ENCODE measurements around the gene SH2D5.

SH2D5 gene

DNA sequence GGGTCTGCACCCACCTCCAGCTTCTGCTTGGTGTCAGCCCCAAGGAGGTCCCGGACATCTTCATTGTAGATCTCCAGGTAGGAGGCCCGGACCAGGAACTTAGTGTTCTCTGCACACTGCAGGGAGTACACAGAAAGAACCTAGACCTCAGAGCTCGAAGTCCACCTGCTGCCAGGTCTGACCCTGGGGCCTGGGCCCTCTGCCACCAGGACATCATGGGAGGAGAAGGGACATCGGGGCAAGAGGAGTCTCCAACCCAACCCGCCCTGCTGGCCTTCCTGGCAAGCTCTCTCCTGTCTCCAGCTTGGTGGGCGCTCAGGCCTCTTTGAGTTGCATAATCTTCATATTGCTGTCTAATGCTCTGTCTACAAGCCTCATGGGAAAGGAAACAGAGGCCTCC is 19.1 kb downstream of the SH2D5 start:
- no peak for DNase-seq (ENCODE audit: low spot score)

DNA sequence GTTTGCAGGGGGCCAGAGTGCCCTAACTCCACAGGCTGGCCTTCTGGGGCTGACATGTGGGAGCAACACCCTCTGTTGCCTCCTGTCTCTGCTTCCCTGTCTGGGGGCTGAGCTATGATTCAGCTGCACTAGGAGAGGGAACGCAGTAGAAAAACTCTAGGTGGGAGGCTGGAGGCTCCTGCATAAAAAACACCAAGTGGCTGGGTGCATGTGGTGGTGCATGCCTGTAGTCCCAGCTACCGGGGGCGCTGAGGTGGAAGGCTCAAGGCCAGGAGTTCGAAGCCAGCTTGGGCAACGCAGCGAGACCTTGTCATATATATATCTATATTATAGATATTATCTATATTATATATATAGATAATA is 20.3 kb downstream of the SH2D5 start:
- no peak for DNase-seq (ENCODE audit: low spot score)

DNA sequence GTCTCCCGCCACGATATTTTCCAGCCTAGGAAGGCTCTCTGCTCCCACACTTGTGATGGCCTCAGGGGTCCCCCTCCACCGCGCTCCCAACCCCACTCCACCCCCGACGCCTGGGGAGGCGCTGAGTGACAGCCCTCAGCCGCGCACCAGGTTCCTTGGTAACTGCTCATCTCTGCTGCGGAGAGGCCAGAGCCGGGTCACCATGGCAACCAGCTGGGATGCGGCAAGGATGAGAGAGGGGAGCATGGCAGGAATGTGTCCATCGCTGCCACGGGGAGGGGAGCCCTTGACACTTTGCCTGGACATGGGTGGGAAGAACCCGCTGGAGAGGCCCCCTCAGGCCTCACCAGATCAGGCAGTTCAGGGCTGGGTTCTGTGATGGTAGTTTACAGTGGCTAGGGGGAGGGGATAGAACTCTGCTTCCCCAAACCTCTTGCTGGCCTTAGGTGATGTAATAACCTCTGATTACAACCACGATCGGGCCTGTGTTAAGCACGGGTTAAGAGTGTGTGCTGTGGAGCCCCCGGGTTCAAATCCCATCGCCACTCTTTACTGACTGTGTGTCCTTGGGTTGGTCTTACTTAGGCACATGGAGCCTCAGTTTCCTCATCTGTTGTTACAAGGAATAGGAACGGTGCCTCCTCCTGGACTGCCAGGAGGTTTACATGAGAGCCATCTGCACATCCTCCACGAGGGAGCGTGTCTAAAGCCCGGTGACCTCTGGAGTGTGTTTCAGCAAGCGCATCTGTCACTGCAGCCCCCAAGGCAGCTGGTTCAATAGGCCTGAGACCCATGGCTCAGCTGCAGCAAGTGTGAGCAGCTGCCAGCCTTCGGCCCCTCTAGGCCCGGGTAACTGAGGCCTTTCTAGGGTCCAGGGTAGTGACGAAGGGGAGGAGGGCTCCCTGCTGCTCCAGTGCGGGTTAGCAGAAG is 21.0 kb downstream of the SH2D5 start:
- DNase-seq (ENCODE audit: low spot score): no peak

DNA sequence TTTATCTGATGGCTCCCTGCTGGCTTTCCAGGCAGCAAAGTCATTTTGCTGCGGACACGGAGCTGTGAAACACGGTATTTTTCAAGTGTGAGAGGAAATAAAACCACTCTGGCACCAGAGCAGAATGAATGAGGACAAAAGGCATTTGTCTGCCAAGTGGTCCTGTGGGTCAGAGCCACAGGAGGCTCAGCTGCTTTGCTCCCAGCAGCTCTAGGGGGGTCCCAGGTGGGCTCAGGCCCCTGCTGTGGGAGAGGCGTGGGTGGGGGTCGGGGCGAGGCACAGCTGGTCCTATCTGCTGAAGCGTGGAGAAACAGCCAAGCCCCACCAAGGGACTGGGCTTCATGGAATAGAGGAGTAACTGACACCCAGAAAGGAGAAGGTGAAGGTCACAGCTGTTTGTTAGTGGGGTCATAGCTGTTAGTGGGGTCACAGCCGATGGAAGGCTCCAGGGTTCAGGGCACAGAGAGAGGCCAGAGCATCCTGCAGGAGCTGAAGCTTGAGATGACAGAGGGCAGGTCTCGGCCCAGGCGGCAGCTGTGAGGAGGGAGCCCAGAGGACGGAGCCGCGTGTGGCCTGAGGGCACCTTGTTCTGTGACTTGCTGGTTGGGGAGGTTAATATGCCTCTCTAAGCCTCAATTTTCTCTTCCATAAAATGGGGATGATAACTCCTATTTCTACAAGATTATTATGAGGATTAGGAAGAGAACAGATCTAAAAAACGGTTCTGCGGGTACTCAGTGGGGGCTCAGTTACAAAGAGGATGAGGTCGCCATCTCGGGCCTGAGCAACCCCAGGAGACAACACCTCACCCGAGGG is 21.8 kb downstream of the SH2D5 start:
- no peak for DNase-seq (ENCODE audit: low spot score)

DNA sequence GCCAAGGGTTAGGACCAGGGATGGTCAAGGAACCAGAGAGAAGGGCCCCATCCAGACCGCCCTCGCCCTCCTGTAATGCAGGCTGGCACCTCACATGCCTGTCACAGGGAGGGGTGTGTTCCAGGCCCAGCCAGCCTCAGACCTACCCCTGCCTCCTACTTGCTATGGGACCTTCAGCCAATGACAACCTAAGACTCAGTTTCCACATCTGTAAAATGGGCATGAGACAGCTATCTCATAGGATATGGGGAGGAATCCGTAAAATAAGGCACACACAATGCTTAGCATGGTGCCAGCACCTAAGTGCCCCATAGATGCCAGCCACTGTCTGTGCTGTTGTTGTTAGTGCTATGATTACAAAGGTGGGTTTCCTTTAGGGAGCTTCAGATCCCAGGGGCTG is 22.6 kb downstream of the SH2D5 start:
- DNase-seq (ENCODE audit: low spot score): no peak

DNA sequence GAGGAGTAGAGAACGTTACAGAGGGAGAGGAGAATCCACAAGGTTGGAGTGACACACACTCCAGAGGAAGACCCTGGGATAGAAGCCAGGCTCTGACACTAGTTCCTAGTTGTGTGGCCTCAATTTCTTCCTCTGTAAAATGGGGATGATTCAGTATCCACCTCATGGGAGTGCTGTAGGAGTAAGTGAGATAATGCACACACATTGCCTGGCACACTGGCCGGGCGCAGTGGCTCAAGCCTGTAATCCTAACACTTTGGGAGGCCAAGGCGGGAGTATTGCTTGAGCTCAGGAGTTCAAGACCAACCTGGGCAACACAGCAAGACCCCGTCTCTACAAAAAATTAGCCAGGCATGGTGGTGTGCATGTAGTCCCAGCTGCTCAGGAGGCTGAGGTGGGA is 23.6 kb downstream of the SH2D5 start:
- DNase-seq (ENCODE audit: low spot score): no peak

DNA sequence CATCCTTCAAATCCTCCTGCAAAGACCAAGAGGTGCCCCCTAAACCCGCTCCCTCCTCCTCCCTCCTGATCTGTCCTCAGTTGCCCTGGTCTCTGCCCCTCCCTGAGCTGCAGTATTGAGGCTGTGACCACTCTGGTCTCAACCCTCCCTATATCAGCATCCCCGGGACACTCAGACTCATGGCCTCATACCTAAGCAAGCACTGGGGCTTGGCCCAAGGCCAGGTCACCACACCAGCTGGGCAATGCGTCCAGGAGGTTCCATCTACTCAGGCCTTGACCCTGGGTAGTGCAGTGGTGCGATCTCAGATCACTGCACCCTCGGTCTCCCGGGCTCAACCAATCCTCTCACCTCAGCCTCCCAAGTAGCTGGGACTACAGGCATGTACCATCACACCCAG is 24.4 kb downstream of the SH2D5 start:
- no peak for DNase-seq (ENCODE audit: low spot score)

DNA sequence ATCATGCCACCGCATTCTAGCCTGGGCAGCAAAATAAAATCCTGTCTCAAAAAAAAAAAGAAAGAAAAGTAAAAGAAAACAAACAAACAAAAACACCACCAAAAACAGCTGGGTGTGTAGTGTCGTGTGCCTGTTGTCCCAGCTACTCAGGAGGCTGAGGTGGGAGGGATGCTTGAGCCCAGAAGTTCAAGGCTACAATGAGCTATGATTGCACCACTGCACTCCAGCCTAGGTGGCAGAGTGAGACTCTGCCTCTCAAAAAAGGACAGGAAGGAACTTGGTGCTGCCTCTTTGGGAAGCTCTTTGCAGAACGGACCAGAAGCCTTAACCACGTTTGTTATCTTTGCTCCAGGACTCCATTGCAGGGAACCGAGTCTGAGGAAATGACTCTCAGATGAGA is 25.7 kb downstream of the SH2D5 start:
- DNase-seq (ENCODE audit: low spot score): no peak

DNA sequence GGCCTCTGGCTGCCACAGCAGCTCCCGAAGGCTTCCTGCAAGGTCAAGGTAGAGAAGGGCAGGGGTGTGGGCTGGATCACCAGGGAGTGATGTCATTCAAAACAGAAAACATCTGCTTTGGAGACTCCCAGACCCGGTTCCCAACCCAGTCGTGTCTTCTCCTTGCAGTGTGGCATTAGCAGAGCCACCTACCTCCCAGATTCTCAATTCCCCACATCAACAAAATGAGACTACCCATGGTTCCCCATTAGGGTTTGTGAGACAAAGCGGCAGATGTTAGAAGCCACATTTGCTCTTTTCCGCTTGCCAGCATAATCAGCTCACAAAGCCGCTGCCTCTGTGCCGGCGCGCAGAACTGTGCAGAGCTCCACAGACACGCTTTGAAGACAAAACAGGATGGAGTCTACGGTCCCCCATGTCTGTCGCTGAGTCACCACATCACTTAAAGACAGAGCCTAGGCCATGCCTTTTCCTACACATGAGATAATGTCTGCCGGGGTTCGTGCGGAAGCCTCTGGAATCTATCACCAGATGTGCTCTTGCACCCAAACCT is 27.2 kb downstream of the SH2D5 start:
- DNase-seq (ENCODE audit: low spot score): no peak

DNA sequence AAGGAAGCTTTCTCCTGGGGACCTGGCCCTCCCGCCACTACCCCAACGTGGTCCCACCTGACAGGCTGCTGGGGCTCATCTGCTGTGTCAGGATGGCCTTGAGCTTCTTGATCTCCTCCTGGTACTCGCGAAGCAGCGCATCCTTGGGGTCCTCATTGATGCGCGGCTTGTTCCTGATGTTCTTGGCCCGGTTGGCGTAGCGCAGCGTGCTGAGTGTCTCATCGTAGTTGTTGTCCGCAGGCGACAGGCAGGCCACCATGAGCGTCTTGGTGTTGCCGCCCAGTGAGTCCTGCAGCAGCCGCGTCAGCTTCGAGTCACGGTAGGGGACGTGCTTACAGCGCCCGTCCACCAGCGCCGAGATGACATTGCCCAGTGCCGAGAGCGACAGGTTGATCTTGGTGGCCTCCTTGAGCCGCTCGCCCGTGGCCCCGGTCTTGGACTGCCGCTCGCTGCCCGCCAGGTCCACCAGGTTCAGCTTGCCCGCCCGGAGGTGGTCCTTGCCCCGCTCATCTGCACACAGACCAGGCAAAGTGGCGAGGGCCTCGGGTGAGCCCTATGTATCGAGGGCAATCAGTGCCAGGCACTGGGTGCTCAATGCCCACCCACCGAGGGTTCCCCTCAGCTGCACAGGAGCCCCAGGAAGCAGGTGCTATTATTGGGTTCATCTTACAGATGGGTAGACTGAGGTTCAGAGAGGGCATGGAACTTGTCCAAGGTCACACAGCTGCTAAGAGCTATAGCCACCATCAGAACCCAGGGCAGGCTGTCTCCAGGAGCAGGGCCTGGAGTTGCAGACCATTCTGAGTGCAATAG is 27.9 kb downstream of the SH2D5 start:
- DNase-seq (ENCODE audit: low spot score): no peak

DNA sequence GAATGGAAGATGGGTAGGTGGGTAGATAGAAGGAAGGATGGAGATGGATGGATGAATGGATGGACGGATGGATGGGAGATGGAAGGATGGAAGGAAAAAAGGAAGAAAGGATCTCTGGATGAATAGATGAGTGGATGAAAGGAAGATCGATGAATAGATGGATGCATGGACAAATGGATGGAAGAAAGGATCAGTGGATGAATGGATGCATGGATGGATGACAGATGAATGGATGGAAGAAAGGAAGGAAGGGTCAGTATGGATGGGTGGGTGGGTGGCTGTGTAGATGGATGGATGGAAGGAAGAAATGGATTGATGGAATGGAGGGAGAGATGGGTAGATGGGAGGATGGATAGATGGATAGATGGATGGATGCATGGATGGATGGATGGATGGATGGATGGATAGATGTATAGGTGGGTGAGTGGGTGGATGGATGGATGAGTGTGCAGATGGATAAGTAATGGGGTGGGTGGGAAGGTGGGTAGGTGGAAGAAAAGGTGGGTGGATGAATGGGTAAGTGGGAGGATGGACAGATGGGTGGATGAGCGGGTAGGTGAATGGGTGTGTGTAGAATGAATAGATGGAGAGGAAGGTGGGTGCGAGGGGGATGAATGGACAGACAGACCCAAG is 29.3 kb downstream of the SH2D5 start:
- no peak for DNase-seq (ENCODE audit: low spot score)

DNA sequence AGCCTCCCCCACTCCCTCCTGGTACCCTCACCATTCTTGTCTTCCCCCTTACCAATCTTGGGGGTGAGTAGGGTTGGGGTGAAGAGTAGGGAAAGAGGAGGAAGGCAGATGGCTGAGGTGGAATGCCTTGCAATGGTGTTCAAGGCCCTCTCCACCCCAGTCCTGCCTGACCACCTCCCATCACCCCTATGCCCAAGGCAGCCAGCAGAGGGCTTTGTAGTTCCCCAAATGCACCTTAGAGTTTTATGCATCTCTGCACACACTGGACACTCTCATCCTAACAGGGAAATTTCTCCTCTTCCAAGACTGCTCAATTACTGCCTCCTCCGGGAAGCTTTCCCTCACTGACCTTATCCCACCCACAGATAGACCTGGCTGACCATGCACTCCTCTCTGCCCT is 30.1 kb downstream of the SH2D5 start:
- no peak for DNase-seq (ENCODE audit: low spot score)

DNA sequence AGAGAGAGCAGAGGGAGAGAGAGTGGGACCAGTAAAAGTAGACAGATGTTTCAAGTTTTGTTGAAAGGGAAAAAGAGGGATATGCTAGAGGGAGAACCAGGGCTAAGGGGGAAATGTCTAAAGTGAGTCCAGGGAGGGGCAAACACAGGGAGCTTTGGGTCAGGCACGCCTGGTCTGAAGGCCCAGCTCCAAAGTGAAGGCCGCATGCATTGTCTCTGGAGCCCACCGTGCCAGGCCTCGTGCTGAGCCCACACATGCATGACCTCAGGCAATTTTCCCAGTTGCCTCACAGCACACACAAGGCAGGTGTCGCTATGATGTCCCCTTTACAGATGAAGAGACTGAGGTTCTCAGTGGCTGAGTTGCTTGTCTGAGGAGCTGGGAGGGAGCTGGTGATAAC is 30.7 kb downstream of the SH2D5 start:
- no peak for DNase-seq (ENCODE audit: low spot score)

DNA sequence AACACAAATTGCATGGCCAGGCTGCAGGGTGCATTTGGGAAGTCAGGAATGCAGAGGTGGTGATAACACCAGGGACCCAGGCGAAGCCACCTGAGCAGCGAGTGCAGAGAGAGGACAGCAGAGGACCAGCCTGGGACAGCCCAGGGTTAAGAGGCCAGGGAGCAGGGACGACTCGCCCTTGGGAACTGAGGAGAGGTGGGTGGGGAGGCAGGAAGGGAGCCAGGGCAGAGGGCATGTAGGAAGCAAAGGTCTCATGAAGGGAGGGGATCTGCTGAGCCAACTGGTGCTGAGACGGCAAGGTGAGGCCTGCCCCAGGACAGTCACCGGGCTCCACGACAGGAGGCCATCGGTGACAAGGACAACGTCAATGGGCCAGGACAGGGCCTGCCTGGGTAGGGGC is 31.1 kb downstream of the SH2D5 start:
- DNase-seq (ENCODE audit: low spot score): no peak

DNA sequence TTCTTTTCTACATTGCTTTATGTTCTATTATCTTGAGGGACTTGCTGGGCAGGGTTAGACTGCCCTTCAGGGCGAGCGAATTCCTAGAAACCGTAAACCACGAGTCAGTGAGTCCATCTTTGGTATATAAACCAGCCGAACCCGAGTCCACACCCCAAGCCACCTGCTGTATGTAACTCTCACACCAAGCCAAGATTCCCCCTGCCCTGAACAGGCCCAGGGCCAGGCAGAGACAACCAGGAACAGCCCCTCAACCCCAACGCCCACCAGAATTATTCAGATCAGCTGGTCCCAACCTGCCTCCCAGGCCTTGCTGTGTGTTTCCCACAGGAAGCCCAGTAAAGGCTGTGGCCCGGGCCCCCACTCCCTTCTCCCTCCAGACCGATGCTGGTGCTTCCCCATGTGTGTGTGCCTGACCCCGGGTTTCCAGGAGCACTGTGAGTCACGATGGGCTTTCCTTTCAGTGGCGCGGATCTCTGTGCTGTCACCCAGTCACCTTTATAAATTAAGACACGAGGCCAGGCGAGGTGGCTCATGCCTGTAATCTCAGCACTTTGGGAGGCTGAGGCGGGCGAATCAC is 31.8 kb downstream of the SH2D5 start:
- no peak for DNase-seq (ENCODE audit: low spot score)

DNA sequence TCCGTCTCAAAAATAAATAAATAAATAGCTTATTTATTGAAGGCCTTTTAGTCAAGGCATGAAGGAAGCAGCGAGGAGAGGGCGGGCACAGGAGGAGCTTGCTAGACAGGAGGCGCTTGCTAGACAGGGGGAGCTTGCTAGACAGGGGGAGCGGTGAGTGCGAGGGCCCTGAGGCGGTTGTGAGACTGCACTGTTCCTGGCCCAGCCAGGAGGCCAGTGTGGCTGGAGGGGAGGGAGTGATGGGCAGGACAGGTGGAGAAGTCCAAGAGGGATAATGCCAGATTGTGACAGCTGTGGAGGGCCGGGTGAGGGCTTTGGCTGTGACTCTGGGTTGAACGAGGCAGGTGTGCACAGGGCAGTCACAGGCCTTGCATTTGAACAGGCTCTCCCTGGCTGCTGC is 32.9 kb downstream of the SH2D5 start:
- no peak for DNase-seq (ENCODE audit: low spot score)

DNA sequence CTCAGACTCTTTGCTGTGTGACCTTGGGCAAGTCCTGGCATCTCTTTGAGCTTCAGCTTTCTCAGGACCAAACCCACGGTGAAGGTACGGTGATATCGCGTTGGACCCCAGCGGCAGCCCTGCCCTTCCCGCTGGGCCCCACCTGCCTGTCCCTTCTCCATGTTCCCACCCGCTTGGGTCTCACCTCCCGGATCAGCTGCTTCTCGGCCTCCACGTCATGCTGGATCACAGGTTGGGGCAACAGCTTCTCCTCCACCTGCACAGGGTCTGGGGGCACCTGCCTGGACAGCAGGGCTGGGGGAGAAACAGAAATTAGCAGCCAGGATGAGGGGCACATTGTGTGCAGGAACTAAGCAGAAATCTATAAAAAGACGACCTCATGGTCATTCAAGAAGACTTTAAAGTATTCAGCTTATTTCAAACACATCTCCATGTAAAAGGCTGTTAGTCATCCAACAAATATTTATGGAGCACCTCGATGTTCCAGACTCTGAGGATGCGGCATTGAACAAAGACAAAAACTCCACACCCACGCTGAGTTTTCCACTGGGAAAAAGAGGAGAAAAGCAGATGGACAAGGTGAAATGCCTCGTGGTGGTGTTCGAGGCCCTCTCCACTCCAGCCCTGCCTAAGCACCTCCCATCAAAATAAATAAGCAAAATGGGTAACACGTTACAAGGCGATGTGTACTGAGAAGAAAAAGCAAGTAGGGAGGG is 34.1 kb downstream of the SH2D5 start:
- DNase-seq (ENCODE audit: low spot score): peak; percentile 85

DNA sequence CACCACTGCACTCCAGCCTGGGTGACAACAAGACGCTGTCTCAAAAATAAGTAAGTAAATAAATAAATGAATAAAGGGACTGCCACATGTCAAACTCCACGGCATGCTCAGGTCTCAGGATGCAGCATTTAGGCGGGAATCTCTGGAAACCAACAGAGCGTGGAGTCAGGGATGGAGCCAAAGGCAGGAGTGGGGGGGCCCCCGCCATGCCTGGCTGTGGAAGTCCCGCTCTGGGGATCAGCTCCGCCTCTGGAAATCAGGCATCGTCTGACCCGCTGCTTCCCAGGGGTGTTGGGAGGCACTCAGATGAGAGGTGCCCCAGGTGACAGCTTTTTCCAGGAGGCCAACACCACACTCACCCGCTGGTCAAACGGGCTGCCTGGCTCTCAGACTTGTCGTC is 34.9 kb downstream of the SH2D5 start:
- DNase-seq (ENCODE audit: low spot score): no peak

DNA sequence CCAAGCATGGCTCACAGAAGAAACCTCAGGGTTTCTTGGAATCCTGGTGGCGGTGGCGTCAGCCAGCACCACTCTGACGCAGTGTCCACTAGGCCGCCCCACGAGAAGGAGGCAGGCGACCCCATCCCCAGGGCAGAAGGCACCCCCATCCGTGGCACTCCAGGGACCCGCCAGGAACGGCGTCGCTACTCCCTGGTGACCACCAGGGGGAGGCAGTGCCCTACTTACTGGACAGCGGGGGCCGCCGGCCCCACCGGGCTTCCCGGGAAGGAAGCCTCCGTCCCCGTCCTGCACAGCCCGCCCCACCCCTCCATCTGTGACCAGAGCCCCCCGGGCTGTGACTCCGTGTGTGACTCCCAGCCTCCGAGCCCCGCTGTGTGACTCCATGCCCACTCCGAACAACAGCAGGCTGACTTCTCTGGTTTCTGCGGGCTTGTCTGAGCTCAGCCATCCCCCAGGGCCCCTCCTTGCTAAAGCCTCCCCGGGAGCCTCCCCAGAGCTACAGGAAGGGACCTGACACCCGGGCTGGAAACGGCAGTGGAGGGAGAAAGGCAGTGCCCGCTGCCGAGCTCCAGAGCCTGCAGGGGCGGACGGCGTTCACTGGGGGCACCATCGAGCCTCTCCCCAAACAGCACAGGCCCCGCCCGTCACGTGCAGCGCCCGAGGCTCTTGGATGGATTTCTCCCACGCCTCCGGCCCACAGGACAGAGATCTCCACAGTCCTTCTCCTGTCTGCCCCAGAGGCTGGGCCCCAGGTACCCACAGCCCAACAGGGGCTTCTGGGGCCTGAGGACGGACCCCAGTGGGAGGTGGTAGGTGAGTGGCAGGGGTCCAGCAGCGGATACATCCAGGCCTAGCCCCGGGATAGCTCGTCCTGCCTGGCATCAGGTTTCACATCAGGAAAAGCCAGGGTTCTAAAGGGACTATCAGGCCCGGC is 35.8 kb downstream of the SH2D5 start:
- peak; percentile 94 for DNase-seq (ENCODE audit: low spot score)

DNA sequence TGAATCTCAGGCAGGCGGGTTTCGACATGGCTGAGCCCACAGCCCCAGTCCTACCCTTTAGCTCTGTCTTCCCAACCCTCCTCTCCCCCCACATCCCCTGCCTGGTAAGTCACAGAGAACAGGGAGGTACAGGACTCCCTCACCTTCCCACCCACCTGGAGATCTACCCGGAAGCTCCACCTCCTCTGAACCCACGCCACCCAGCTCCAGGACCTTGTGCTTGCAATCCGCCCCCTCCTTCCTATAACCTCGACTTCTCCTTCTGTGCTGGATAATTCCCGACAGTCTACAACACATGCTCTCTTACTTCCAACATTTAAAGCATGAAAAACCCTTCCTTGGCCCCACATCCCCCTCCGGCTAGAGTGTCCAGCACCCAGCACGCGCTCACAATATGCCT is 37.0 kb downstream of the SH2D5 start:
- DNase-seq (ENCODE audit: low spot score): no peak
